Endothelial cell of umbilical vein (primary cell): ENCODE data around the gene LRRC8E. TPM values are rescaled to one million over a fixed set of nuclear protein-coding genes. Genes with fewer than 3 reads are reported as not detected.
A peak's percentile ranks its signal among the peaks of the same experiment; 100 is the strongest.

Experiments used
- BruUV-seq: library from RNA; stranded (reverse); fragments of 400-500 nt; replicated peaks from 2 replicates; lab custom pipeline; 2021; lab: Mats Ljungman, UMichigan
- CTCF ChIA-PET: fragments of 300-600, 350-600 bp; sonication (Branson Sonifier 250); formaldehyde crosslinking; loops from one replicate; lab custom pipeline; 2021; ENCODE audit warnings: antibody characterized with exemption, inconsistent platforms; lab: Charles Lee
- POLR2A ChIA-PET: fragments of 300-600, 350-600 bp; sonication (Branson Sonifier 250); formaldehyde crosslinking; loops from one replicate; lab custom pipeline; 2021; ENCODE audit warnings: antibody characterized with exemption, inconsistent platforms; lab: Charles Lee
- DNase-seq: peaks from one replicate; pipeline ENCODE4 v3.0.0-alpha.2; 2011; ENCODE audit warnings: low read depth, low spot score
- FAIRE-seq: peaks from 2 replicates; lab custom pipeline; 2011; peaks lifted over from hg19 to GRCh38; lab: Jason Lieb, UNC
- H2AFZ ChIP-seq: 2 replicates; pipeline ENCODE4 v1.6.0; 2012; ENCODE audit warnings: low read depth, low read length, control low read depth, inconsistent platforms
- H3K27ac ChIP-seq: 2 replicates; pipeline ENCODE4 v1.5.1; 2011; ENCODE audit warnings: low read depth, mild to moderate bottlenecking, control low read depth, low read length, moderate library complexity; ENCODE audit not compliant: insufficient read depth
- H3K27me3 ChIP-seq, 2 experiments: 2 replicates each; pipeline versions ENCODE4 v1.6.0 to v1.6.1; 2011; ENCODE audit warnings: low read length in 2 of 2, mixed read lengths in 1 of 2; ENCODE audit not compliant: control insufficient read depth in 2 of 2, insufficient read depth in 2 of 2
- H3K36me3 ChIP-seq, 2 experiments: 2 replicates in 1 of 2; 3 replicates in 1 of 2; pipeline ENCODE4 v1.5.1; 2011; ENCODE audit warnings: low read length in 2 of 2, mild to moderate bottlenecking in 1 of 2, moderate library complexity in 1 of 2; ENCODE audit not compliant: control insufficient read depth in 2 of 2, insufficient read depth in 2 of 2; ENCODE audit errors: extremely low read depth in 1 of 2
- H3K4me1 ChIP-seq: 3 replicates; pipeline ENCODE4 v1.5.1; 2011; ENCODE audit warnings: mild to moderate bottlenecking, low read length; ENCODE audit not compliant: control insufficient read depth, insufficient read depth; ENCODE audit errors: extremely low read depth
- H3K4me2 ChIP-seq: 2 replicates; pipeline ENCODE4 v1.6.1; 2011; ENCODE audit warnings: low read length, control low read depth, mixed read lengths; ENCODE audit not compliant: insufficient read depth
- H3K4me3 ChIP-seq, 3 experiments: fragments of 200-600 bp in 1 of 3; sonication (generic), shearing (Covaris generic) in 1 of 3; replicated peaks in 1 of 3; 2 replicates each; pipeline ENCODE4 v1.5.1; 2011 to 2016; ENCODE audit warnings: control low read depth in 3 of 3, low read length in 3 of 3, mild to moderate bottlenecking in 2 of 3, inconsistent platforms in 1 of 3, low read depth in 1 of 3, moderate library complexity in 1 of 3; ENCODE audit not compliant: insufficient read depth in 1 of 3
- H3K79me2 ChIP-seq: 2 replicates; pipeline ENCODE4 v1.6.0; 2012; ENCODE audit warnings: low read length, inconsistent platforms; ENCODE audit not compliant: control insufficient read depth, insufficient read depth
- H3K9ac ChIP-seq: replicated peaks from 2 replicates; pipeline ENCODE3; 2011; ENCODE audit warnings: low read length, control low read depth; ENCODE audit not compliant: insufficient read depth; ENCODE audit errors: extremely low read depth
- H3K9me1 ChIP-seq: replicated peaks from 3 replicates; pipeline ENCODE4 v1.6.0; 2011; ENCODE audit warnings: mild to moderate bottlenecking, low read length; ENCODE audit not compliant: control insufficient read depth, insufficient read depth; ENCODE audit errors: extremely low read depth
- H3K9me3 ChIP-seq: replicated peaks from 2 replicates; pipeline ENCODE4 v1.5.1; 2012; ENCODE audit warnings: low read length, inconsistent platforms; ENCODE audit not compliant: control insufficient read depth, insufficient read depth
- H4K20me1 ChIP-seq: replicated peaks from 2 replicates; pipeline ENCODE3; 2011; ENCODE audit warnings: mild to moderate bottlenecking, low read length; ENCODE audit not compliant: control insufficient read depth, insufficient read depth; ENCODE audit errors: extremely low read depth
- FOS ChIP-seq: IDR thresholded peaks from 2 replicates; pipeline ENCODE4 v1.6.1; 2011; ENCODE audit warnings: mild to moderate bottlenecking, low read length, moderate library complexity, borderline replicate concordance; ENCODE audit not compliant: insufficient read depth
- GATA2 ChIP-seq: IDR thresholded peaks from 2 replicates; pipeline ENCODE4 v1.7.0; 2011; ENCODE audit warnings: low read depth, mild to moderate bottlenecking, moderate library complexity, mixed read lengths, low read length; ENCODE audit not compliant: insufficient read length, insufficient read depth
- JUN ChIP-seq: IDR thresholded peaks from 2 replicates; pipeline ENCODE4 v1.6.1; 2011; ENCODE audit warnings: borderline replicate concordance, low read depth; ENCODE audit not compliant: insufficient read length, insufficient read depth
- MYC ChIP-seq: IDR thresholded peaks from one replicate; pipeline ENCODE4 v1.6.1; 2011; ENCODE audit warnings: mild to moderate bottlenecking, low read depth, low read length
- POLR2AphosphoS5 ChIP-seq: IDR thresholded peaks from 2 replicates; pipeline ENCODE4 v1.6.1; 2012; ENCODE audit warnings: low read depth, mild to moderate bottlenecking, control low read depth, low read length, moderate library complexity; ENCODE audit not compliant: insufficient read depth
- dilution Hi-C: fragments of 300-500 bp; cut with MboI; formaldehyde crosslinking; loops from one replicate; pipeline ENCODE4 v1.15.0; 2019; ENCODE audit warnings: low sequenced_read_pairs; ENCODE audit not compliant: extremely low pct_ligation_motif_present
- intact Hi-C: fragments of 100-400 bp; cut with micrococcal nuclease; formaldehyde crosslinking; loops from one replicate; pipeline ENCODE4 v1.10.0; 2022
- polyA plus RNA-seq, 4 experiments: library from polyadenylated mRNA; depleted of rRNA in 3 of 4; stranded (reverse) in 3 of 4; unstranded in 1 of 4; fragments of >200 nt; gene quantifications; 2 replicates each; pipeline versions ENCODE4 v1.2.1 to v1.2.3, GENCODE V29; 2011 to 2012; ENCODE audit warnings: missing spikeins in 1 of 4
- total RNA-seq: library from RNA; stranded (reverse); gene quantifications from 2 replicates; pipeline ENCODE4 v1.2.3, GENCODE V29; 2021
- TF ChIP-seq, protein P1 (sequence below), 2 donors: IDR thresholded peaks; 1 replicate in 1 of 2; 2 replicates in 1 of 2; pipeline ENCODE4 v1.5.1; 2011; ENCODE audit warnings: low read length in 2 of 2, mild to moderate bottlenecking in 2 of 2, moderate library complexity in 2 of 2, control low read depth in 1 of 2, inconsistent platforms in 1 of 2, low read depth in 1 of 2; ENCODE audit not compliant: insufficient read depth in 1 of 2; ENCODE audit errors: extremely low read depth in 1 of 2

Gene LRRC8E
- total and polyA plus RNA-seq, 2 donors (not counting 3 experiments of a cell fraction or from before 2014, with no cell fraction given): 1.1 to 1.6 TPM

DNA sequence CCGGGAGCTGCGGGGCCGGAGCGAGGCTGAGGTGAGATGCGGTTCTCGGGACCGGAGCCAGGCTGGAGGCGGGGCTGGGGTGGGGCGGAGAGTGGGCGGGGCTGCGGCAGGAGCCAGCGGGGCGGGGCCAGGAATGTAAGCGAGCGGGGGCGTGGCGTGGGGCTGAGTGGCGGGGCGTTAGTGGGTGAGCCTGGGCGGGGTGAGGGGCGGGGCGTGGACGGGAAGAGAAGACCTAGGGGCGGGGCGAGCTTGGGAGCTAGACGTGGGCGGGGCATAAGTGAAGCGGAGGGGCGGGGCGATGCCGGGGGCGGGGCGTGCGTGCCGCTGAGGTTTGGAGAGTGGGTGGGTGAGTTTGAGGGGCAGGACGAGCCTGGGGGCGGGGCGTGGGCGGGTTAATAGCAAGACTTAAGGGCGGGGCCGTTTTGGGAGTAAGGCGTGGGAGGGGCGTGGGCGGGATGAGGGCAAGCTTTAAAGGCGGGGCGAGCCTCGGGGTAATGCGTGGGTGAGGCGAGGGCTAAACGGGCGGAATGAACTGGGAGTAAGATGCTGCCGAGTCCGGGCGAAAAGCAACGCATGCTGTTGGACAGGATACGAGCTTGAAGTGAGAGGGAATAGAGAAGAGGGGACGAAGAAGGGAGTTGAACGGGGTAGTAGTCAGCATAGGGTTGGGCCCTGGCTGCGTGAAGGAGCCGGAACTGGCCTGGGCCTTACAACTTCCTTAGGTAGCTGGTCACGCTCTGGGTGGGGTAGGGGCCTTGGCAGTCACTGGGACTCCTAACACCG is 32.4 kb downstream of the LRRC8E start:
- FAIRE-seq: peak; percentile 96
- Histone ChIP-seq H3K79me2 (no peaks in the 10 kb centered on the region), H3K36me3 (peaks cover 0 to 5% of the 10 kb centered on the region in 2 experiments), H3K4me1 (peaks cover 22% of the 10 kb centered on the region), H3K9ac (peak overlapping the region; percentile 19), H3K9me1 (no peaks in the 10 kb centered on the region), H3K9me3 (no peaks in the 10 kb centered on the region), H3K4me2 (peak overlapping the region; percentile 82), H3K4me3 (peak overlapping the region; percentile 61 to 79 (median 63)), H2AFZ (peak overlapping the region; percentile 84), H3K27me3 (peaks cover 13 to 29% of the 10 kb centered on the region in 2 experiments), H4K20me1 (no peaks in the 10 kb centered on the region), H3K27ac (peak overlapping the region; percentile 13)
- peak; percentile 96 for DNase-seq
- dilution Hi-C loops: no loop called here
- no TSS peak for BruUV-seq
- ChIA-PET POLR2A (interaction anchor here (0.5 to 2.1 kb wide), 7 partner anchors 8 to 317 kb away, joined by 3 to 13 read pairs (median 4); partner anchors contain the start of genes MAP2K7 and TIMM44), CTCF (interaction anchor here (0.6 to 5.1 kb wide), 15 partner anchors 8 to 352 kb away, joined by 3 to 34 read pairs (median 7); partner anchors contain the start of genes MAP2K7 and TIMM44)
- intact Hi-C loops: loop anchor here (1.0 to 5.0 kb wide), 5 partner anchors 17 to 291 kb away; partner anchors contain the start of genes MAP2K7, PET100, TIMM44 and TRAPPC5
- no peak for TF ChIP-seq GATA2
- peak; percentile 74 for TF ChIP-seq POLR2AphosphoS5

DNA sequence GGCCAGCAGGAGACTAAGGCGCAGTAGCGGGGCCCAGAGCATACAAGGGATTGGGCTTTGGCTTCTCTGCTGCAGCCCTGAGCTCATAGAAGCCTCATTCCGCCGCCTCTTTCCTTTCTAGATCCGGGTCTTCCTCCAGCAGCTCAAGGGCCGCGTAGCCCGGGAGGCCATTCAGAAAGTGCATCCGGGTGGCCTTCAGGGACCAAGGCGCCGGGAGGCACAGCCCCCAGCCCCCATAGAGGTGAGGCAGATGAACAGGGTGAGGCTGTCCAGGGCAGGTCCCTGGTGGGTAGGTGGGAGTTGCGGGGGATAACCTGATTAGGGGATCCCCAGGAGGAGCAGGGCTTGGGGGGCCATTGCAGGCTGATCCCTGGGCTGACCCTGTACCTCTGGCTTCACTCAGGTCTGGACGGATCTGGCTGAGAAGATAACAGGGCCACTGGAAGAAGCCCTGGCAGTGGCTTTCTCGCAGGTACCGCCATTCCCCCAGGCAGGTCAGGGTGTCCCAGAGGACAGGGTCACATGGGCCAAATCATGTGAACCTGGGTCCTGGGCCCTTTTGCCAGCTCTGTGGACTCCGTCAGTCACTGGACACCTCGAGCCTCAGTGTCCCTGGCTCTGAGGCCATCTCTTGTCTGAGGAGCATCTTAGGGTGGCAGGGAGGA is 33.1 kb downstream of the LRRC8E start:
- Histone ChIP-seq H3K9ac (peak overlapping the region; percentile 19), H3K4me1 (peaks cover 25% of the 10 kb centered on the region), H3K9me1 (no peaks in the 10 kb centered on the region), H3K79me2 (no peaks in the 10 kb centered on the region), H3K4me2 (peak overlapping the region; percentile 33), H3K9me3 (no peaks in the 10 kb centered on the region), H3K36me3 (peaks cover 0 to 5% of the 10 kb centered on the region in 2 experiments), H3K27me3 (peaks cover 9 to 22% of the 10 kb centered on the region in 2 experiments), H3K4me3 (peak overlapping the region; percentile 0 to 47 (median 43)), H3K27ac (peak overlapping the region; percentile 9), H2AFZ (peak overlapping the region; percentile 48), H4K20me1 (no peaks in the 10 kb centered on the region)
- DNase-seq: no peak
- POLR2A ChIA-PET: interaction anchor here (2.1 kb wide), 2 partner anchors 18 to 22 kb away, joined by 9 to 13 read pairs; partner anchors contain the start of genes MAP2K7 and TIMM44
- dilution Hi-C loops: no loop called here
- no TSS peak for BruUV-seq
- CTCF ChIA-PET: interaction anchor here (1.0 to 5.1 kb wide), 10 partner anchors 7 to 353 kb away, joined by 3 to 34 read pairs (median 8); partner anchors contain the start of genes MAP2K7 and TIMM44
- intact Hi-C loops: loop anchor here (2.0 to 5.0 kb wide), 2 partner anchors 51 to 239 kb away; partner anchors contain the start of gene TRAPPC5
- FAIRE-seq: no peak
- TF ChIP-seq FOS (no peak), MYC (no peak), POLR2AphosphoS5 (peak; percentile 21), JUN (no peak)
- TF ChIP-seq, protein P1, sequence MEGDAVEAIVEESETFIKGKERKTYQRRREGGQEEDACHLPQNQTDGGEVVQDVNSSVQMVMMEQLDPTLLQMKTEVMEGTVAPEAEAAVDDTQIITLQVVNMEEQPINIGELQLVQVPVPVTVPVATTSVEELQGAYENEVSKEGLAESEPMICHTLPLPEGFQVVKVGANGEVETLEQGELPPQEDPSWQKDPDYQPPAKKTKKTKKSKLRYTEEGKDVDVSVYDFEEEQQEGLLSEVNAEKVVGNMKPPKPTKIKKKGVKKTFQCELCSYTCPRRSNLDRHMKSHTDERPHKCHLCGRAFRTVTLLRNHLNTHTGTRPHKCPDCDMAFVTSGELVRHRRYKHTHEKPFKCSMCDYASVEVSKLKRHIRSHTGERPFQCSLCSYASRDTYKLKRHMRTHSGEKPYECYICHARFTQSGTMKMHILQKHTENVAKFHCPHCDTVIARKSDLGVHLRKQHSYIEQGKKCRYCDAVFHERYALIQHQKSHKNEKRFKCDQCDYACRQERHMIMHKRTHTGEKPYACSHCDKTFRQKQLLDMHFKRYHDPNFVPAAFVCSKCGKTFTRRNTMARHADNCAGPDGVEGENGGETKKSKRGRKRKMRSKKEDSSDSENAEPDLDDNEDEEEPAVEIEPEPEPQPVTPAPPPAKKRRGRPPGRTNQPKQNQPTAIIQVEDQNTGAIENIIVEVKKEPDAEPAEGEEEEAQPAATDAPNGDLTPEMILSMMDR (IDR thresholded peaks at IDR 0.05; ENCODE audit: extremely low read depth in 1 of 2, insufficient read depth in 1 of 2, low read depth in 1 of 2, low read length in 2 of 2): no peak
